HG02623 (cell line): Measurements from ENCODE around the gene NKX2-4.
"Not testable (repeated sequence)": the region's sequence is repeated elsewhere in the genome, so short reads cannot be mapped to it uniquely, and the experiment has no call there.

Experiments used
- ATAC-seq: cut with Tn5 transposase; IDR thresholded peaks from one replicate; pipeline ENCODE4 v1.9.1; 2021; ENCODE audit warnings: moderate library complexity; ENCODE audit not compliant: unreplicated experiment

The NKX2-4 gene

DNA sequence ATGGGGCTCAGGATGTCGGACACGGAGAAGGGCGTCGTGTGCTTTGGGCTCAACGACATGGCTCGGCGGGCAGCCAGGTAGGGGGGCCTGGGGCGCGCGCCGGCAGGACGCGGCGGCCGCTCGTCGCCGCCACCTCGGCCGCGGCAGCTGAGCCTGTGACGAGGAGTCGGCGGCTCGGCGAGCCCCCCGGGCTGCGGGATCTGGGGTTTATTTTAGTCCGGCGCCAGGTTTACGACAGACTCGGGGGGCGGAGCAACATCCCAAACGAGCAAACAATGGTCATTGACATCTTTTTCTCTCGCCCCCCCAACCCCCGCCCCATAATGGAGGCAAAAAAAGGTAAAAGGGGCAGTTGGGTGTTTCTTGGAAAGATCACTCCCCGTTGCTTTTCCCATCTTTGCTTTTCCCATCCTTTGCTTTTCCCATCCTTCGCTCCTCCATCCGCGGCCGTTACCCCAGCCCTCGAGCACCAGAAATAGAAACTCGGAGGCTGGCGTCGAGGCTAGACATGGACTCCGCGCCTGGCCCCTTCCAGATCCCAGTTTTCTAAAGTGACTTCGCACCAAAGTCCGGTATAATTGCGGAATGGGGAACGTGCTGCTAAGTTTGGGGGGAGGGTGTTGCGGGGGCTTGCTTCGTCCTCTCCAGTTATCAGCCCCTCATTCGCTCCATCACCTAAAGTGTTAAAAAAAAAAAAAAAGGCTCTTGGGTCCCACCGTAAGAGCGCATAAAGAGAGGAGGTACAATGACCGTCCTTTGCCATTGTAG, at the start of gene NKX2-4:
Gene NKX2-4, minus strand, starts transcription at position 186 of the 768 bp plus-strand sequence. Its CDS starts 127 bp downstream, at position 59.
- ATAC-seq = no peak

DNA sequence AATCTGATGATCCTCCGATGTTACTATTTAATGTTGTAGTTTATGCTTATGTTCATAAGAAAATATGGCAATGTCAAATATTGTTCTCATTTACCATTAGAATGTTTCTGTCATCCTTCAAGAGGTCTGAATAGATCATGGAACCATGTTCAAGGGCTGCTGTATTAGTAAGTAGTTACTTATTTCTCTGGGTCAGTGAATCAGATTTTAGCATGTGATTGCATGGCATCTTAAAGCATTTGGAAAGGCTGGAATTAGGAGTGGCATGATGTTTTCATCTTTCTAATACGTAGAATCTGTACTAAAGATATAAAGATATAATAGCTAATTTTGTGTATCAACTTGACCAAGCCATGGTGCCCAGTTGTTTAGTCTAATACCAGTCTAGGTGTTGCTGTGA, 40.5 kb upstream of the NKX2-4 start:
- no peak for ATAC-seq

DNA sequence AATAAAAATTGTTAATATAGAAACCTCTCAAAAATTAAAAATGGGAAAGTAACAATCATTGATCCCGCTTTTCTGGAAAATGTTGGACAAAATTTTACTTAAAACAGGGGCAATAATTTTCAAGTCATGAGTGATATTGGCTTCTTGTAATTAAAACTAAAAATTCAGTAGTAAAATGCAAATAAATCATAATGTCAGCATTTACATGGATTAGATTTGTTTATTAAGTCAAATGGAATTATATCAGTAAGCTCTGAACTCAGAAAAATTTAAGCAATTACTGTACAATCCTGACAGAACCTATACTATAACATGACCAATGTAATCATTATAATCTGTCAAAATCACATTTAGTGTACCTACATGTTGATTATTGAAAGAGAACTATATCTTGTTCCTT, 39.9 kb upstream of the NKX2-4 start:
- ATAC-seq = no peak

DNA sequence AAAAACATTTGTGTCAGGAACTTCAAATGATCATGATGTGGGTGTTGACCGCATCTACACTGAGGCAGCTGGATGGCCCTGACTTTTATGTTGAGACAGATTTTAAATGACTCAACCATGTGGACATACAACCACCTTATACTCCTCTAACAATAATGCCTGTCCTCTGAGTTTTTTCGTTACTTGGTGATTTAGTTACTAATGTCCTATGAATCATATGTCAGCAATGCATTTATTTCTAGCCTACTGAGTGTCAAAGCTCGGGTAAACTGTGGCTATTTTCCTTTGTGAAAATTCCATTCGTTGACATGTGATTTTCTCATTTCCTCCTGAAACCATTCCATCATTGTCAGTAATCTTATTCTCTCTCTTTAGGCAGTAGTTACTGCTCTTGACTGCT, 38.9 kb upstream of the NKX2-4 start:
- ATAC-seq = no peak

DNA sequence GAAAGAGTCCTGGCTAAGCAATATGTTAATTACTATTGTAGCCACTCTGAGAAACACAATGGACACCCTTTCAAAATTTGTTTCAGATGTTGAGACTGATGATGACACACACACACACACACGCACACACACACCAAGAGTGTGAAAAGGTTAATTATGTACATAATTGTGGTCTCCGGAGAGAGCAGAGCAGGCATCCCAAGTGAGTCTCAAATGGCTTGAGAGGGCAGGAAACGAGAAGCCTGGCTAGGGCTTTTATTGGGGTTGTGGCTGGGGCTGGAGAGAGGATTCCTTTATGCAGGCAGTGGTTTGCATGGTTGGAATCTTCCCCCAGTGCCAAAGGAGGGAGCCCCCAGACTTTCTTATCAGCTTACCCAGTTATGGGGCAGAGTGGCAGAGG, 38.2 kb upstream of the NKX2-4 start:
- no peak for ATAC-seq

DNA sequence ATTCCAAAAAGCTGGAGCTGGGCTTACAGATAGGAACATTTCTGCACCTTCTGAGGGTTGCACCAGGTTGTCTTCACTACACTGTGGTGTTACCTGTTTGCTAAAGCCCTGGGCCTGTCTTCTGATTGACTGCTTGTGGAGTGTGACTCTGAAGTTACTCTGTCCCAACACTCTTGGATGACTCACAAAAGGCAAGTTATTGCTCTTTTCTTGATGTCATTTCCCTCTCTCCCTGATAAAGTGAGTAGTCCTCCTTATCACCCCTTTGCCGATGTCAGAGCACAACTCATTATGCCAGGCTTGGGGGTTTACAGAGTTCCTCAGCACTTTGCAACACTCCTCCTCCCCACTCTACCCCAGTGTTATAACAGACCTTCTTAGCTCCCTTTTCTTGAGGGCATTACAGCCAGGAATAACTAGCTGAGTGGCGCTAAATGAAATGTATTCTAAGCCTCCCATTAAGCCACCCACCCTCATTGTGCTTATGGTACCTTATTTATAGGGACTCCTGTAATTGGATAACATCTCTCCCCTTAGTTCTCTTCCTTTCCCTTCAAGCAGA, 36.1 kb upstream of the NKX2-4 start:
- no peak for ATAC-seq

DNA sequence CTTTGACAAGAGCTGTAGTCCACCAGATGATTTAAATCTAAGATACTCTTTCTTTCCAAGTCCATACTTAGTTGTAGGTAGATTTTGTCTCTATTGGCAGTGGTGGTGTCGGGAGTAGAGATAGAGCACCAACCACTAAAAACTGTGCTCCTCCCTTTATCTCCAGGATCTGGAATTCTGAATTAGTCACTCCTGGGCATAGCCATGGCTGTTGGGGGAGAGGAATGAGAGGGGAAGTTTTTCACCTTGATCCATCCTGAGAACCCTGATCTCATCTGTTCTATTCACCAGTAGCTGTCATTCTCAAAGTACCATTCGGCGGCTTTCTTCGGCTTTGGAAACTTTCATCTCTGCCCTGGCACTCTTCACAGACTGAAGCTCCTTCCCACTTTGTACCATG, 35.6 kb upstream of the NKX2-4 start:
- ATAC-seq = no peak

DNA sequence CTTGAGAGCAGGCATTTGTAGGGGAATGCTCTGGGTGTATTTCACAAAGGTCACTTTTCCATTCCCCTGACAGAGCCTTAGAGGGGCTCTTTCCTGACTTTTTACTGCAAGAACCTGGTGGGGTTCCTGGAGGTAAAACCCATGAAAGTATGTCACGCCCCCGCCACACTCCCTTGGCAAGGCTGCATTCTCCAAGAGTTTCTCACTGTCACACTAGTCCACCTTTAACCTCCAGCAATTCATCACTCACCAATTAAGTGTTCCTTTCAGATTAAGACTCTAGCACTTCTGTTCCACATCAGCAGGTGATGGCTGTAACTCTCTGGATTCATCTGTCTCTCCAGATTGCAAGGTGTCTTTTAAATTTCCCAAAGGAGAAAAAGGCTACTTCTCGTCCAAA, 32.7 kb upstream of the NKX2-4 start:
- ATAC-seq = no peak

DNA sequence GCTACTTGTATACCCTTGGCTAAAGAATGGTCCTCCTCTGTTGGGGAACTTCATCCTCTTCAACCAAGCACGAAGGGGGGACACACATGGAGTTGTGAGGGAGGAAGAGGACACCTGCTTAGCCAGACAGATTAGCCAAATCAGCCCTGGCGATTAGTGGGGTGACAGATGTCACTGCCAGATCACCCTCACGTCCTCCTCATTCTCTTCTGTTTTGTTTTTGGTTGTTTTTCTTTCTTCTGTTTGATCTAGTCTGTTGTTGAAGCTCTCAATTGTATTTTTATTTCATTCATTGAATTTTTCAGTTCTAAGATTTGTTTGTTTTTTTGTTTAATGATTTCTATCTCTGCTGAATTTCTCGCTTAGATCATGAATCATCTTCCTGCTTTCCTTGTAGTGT, 27.5 kb upstream of the NKX2-4 start:
- no peak for ATAC-seq

DNA sequence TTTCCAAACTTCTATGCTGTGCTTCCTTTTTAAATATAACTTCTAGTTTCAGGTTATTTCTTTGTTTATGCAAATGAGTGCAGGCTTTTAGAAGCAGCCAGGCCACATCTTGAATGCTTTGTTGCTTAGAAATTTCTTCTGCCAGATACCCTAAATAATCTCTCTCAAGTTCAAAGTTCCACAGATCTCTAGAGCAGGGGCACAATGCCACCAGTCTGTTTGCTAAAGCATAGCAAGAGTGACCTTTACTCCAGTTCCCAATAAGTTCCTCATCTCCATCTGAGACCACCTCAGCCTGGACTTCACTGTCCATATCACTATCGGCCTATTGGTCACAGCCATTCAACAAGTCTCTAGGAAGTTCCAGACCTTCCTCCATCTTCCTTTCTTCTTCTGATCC, 26.4 kb upstream of the NKX2-4 start:
- ATAC-seq = not testable (repeated sequence)

DNA sequence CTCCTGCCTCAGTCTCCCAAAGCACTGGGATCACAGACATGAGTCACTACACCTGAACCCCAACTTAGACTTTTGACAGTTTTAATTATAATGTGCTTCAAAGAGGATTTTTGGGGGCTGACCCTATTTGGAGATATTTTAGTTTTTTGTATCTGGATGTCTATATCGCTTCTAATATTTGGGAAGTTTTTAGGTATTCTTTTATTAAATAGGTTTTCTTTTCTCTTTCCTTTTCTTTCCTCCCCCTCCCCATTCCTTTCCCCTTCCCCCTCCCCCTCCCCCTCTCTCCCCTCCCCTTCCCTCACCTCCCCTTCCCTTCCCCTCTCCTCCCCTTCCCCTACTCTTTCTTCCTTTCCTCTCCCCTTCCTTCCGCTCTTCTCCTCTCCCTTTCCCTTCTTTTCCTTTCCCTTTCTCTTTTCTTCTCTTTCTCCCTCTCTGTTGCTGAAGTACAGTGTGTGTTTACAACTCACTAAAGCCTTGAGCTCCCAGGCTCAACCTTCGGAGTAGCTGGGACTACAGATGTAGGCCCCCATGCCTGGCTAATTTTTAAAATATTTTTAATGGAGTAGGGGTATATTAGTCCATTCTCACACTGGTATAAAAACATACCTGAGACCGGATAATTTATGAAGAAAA, 24.4 kb upstream of the NKX2-4 start:
- no peak for ATAC-seq

DNA sequence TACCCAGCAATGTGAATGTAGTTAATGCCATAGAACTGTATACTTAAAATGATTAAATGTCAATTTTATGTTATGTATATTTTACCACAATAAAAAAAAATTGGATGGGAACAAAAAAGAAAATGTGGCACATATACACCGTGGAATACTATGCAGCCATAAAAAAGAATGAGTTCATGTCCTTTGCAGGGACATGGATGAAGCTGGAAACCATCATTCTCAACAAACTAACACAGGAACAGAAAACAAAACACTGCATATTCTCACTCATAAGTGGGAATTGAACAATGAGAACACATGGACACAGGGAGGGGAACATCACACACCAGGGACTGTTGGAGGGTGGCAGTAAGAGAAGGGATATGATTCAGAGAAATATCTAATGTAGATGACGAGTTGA, 21.8 kb upstream of the NKX2-4 start:
- ATAC-seq = not testable (repeated sequence)

DNA sequence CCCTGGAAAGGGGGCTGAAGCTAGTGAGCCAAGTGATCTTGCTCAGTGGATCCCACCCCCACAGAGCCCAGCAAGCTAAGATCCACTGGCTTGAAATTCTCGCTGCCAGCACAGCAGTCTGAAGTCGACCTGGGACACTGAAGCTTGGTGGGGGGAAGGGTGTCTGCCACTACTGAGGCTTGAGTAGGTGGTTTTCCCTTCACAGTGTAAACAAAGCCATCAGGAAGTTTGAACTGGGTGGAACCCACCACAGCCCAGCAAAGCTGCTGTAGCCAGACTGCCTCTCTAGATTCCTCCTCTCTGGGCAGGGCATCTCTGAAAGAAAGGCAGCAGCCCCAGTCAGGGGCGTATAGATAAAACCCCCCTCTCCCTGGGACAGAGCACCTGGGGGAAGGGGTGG, 16.7 kb upstream of the NKX2-4 start:
- ATAC-seq = not testable (repeated sequence)

DNA sequence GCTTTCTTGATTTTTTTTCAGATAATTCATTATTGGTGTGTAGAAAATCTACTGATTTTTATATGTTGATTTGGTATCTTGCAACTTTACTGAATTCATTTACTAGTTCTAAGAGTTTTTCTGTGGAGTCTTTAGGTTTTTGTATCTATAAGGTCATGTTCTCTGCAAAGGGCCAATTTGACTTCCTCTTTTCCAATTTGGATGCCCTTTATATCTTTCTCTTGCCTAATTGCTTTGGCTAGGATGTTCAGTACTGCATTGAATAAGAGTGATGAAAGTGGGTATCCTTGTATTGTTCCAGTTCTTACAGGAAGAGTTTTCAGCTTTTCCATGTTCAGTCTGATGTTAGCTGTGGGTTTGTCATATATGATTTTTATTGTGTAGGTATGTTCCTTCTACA, 14.4 kb upstream of the NKX2-4 start:
- ATAC-seq = no peak

DNA sequence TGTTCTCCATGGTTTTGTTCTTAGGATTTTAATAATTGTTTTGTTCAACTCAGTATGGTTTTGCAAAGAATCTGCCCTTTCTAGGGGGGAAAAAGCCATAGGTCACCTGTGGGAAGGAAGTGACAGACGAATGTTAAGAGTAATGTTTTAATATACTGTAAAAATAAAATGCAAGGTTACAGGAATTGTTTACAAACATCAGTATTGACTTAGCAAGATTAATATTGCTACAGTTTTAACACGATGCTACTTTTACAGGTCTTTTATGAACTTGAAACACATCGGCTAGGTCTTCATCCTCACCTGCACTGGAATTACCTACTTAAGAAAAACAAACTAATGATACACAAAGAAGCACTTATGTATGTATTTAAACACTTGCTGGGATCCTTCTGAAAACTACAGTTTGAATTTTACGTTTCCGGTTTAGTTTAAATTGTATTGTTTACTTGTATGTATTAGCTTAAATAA, 1.7 kb upstream of the NKX2-4 start:
- no peak for ATAC-seq

DNA sequence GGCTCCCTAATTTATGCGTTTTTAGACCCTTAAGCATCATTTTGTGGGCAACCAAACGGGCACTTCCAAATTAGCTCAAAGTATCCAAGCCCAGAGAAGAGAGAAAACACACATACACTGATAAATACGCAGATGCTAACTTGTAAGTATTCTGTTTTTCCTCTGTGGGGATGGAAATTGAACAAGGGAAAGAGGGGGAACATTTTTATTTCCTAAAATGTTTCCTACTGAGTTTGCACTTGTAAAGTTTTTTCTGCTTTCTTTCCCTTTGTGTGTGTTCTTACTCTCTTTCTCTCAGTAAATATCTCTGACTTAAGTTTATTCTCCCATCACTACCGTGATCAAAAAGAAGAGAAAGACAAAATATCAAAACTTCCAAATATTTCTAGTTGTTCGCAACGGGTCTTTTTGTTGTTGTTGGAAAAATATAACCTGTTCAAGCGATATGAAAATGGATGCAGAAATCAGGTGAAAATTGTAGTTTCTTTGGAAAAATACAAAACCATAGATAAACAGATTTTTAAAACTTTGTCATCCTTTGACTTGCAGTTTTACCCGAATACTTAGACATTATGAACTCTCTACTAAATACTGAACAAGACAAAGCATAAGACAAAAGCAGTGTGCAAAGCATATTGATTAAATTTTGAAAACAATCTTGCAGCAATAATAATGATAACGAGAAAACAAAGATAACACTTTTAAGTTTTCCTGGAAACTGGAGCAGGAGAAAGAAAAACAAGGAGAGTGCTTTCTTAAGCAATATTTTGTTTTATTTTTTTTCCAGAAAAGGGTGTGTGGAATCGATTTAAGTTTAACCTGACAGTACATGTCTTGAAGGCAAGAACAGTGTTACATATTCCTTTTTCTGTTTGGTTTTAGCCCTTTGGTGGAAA, 1.0 kb upstream of the NKX2-4 start:
- ATAC-seq = no peak

DNA sequence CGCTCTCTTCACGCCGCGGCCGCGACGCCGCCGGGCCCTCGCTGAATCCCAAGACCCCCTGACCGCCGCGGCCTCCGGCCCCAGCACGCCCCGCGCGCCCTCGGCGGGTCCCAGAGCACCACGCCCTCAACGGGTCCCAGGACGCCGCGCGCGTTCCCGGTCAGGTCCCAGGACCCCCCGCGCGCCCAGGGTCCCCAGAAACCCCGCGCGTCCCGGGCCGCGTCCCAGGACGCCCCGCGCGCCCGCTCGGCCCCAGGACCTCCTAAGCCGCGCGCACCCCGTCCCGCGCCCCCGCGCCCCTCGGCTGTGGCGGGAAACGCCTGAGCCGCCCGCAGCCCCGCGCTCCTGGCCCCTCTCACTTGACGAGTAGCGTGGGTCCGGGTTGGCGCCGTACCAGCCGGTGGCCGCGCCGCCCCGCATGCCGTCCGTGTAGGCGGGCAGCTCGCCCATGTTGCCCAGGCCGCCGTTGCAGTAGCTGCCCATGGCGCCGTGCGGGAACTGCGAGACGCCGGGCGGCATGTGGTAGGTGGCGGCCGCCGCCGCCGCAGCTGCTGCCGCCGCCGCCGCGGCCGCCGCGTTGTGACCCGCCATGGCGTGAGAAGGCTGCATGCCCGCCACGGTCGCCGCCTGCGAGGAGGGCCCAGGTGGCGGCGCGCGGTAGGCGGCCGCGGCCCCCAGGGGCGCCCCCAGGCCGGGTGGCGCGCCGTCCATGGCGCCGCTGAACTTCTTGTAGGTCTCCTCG, 556 bp downstream of the NKX2-4 start:
- ATAC-seq = no peak

DNA sequence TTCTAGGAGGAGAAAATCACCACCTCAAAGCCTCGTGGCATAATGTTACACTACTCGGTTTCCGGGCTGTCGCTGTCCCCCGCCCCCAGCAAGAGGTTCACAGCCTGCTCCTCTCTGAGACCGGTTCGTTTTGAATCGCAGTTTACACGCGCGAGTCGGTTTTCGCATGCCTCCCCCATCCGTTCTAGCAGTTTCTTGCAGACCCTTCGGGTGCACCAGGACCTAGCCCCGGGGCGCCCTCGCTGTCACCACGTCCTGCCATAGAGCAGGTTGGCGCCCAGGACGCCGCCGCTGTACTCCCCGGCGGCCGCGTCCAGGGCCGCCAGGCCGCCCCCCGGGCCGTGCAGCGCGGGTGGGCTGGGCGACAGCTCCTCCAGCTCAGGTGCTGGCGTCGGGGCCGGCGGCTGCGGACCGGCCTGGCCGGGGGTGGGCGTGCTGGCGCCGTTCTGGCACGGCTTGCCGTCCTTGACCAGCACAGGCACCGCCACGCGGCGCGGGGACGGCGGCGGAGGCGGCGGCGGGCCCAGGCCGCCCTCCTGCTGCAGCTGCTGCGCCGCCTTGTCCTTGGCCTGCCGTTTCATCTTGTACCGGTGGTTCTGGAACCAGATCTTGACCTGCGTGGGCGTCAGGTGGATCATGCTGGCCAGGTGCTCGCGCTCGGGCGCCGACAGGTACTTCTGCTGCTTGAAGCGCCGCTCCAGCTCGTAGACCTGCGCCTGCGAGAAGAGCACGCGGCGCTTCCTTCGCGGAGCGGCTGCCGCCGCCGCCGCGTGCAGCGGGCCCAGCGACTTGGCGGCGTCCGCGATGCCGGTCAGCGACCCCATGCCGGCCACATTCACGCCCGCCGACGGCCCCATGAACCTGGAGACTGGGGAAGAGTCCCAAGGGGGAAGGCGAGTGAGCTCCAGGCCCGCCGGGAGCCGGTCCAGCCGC, 1.4 kb downstream of the NKX2-4 start:
- no peak for ATAC-seq

DNA sequence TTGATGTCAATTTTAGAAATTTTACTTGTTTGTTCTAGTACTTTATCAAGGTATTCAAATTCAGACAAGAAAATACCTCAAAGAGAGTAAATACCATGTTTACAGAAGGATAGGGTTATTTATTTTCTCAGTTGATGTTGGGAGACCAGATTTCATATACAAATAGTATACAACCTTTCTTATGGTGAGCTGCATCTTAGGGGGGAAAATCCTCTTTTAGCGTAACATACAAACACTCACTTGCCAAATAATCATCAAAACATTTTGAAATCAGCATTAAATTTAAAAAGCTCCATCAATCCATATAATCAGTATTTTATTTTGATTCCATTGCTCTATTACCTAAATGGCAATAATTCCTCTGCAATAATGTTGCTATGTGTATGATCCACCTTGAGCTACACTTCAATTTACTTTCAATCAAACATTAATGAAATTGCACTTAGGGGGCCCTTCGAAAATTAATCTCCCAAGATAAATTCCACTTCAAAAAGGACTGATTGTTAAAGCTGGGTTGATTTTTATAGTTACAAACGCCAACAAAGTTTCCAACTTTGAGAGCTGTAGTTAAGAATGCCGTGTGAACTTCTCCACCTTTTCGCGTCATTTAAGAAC, 2.2 kb downstream of the NKX2-4 start:
- no peak for ATAC-seq
